GM19395 (cell line): Measurements from ENCODE around the gene THRB.

Experiments used
- ATAC-seq: cut with Tn5 transposase; IDR thresholded peaks from one replicate; pipeline ENCODE4 v1.9.1; 2021; ENCODE audit warnings: mild to moderate bottlenecking, moderate library complexity; ENCODE audit not compliant: unreplicated experiment

Gene THRB

DNA sequence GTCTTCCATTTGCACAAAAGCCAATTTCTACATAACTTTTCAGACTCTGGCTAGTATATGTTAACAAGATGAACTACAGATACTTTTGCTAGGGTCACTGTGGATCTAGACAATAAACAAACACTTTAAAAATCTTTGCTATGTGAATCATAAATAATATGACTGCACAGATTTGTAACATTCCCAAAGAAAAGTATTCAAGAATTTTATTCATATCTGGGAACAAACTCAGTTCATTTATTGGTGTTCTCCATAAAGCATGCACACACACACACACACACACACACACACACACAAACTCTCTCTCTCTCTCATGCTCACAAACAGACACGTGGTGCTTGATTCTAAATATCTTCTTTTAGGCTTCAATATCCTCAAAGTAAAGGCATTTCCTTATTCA is 18.8 kb upstream of the THRB start:
- ATAC-seq: no peak

DNA sequence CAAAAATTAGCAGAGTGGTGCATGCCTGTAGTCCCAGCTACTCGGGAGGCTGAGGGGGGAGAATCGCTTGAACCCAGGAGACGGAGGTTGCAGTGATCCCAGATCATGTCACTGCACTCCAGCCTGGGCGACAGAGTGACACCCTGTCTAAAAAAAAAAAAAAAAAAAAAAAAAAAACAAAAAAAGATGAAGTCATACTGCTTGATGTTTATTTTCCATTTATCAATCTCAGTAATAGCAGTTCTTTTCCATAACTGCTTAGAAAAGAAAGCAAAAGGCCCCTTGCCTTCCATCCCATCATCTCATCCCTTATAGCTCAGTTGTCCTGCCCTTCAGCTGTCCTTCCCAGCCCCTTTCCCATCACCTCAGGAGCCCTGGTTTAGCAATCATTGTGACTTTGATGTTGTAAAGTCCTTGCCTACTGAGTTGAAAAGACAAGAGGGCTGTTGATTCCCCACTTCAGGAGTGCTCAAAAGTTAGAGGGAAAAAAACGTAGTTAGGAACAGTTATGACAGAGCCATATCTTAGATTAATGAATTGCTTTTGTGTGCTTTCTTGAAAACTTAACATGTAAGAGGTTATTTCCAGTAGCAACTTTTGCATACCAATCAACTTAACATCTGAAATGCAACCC is 18.0 kb upstream of the THRB start:
- ATAC-seq: no peak

DNA sequence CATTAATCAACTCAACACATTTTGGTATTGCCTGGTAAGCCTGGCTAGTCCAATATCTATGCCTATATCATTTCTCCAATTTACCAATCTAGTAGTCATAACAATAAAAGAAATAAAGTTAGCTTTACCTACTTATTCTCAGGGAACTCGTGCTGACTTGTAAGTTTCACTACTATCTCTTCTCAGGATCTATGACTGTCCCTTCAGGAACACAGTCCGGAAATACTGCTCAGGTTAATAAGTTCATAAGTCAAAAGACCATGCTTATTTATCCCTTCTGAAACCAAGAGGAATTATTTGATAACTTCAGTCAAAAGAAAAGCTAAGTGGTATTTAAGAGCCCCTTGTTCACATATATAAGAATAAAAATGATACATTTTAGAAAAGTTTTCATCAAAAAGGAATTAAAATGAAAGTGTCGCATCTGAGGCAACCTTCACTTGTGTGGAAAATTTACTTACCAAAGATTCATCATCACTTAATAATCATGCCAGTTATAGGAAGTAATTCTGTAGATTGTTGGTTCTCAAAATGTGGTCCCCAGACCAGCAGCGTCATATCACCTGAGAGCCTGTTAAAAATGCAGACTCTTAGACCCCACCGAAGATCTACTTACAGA is 15.5 kb upstream of the THRB start:
- ATAC-seq: no peak

DNA sequence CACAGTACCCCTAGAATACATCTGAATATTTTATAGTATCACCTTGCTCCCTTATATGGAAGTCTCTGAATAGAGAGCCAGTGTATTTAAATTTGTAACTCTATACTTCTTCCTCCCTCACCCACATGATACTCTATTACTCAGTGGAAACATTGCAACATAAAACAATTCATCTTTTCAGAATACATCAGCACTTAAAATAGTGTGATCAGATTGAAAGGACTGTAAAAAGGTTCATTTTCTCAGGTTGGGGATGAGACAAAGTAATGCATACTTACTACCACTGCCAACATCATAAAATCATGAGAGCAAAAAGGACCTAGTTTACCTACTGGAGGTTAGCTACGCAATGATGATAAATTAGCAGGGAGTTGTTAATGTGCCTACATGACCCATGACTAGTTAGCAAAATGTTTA is 13.8 kb upstream of the THRB start:
- no peak for ATAC-seq

DNA sequence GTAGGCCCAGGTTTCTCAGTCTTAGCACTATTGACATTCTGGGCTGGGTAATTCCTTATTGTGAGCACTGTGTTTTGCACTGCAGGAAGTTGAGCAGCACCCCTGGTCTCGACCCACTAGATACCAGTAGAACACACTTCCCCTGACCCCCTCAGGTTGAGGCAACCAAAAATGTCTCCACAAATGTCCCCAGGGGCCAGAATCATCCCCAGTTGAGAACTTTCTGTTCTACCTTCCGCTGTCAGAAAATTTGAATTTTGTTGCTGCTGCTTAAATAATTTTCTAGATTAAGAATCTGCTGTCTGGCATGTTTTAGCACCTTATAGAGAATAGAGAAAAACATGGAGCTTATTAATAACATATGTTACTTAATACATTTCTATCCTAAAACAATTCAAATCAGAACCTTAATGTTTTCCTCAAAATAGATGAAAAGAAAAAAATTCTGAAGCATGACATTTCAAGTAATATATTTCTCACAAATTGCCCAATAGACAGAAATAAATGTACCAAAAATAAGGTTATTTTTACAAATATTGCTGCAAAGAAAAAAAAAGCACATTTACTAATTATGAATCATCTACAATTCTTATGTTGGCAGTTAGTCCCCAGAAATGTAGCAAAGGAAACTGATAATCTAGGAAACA is 13.2 kb upstream of the THRB start:
- ATAC-seq: no peak

DNA sequence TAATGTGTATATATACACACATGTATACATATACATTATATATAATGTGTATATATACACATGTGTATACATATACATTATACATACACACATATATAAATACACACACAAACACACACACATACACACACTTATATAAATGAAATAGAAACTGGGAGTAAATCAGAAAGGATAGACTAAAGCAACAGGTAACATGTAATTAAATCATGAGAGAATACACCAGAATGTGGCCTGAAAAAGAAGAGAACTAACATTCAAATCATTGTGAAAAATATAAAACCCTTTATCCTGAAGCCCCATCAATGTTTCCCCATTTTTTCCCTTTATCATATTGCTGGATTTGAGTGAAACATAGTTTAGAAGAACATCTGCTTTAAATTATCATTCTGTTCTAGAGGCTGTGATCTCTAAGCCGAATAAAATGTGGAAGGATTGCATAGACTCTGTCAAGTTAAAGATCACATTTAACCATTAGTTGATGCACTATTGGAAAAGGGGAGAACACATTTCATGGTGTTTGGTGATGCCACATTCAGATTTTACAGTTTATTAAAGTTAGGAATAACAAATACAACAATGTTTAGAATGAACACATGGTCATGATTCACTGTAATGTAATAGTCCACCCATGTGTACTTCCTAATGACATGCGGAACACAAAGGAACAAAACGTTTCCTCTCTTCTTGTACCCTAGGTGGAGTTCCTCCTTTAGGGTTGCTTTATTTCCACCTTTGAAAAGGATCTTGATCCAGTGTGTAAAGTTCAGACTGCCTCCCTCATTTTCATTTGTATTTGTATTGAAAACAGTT is 12.5 kb upstream of the THRB start:
- ATAC-seq: no peak

DNA sequence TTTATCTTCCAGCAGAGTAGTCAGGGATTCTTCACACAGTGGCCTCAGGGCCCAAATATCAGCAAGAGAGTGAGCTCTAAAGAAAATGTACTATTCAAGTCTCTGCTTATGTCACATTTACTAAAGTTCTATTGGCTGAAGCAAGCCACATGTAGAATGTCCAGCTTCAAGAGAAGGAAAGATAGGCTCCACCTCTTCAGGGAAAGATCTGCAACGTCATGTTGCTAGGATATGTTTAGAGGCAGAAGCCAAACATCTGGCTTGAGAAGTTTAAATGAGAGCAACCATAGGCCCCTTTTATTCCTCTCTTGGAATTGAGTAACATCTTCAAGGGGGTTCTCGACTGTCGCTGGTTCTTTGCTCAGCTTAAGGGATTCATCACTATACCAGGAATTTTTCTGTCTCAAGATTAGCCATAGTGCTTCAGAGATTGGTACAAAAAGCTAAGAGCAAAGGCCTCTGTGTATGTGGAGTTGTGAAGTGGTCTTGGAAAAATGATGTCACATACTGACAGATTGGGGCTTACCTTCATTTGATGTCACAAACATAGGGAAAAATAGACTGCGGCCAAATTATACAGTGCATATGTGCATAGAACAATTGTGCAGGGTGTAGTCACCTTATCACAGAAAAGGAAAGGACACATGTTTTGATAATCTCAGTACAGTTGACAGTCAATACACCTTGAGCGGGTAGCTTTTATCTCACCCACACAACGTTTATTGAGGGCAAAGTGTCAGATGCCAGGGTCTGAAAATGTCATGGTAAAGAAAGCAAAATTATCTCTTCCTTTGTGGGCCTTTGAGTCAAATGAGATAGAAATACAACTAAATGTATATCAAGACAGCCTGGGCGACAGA is 11.3 kb upstream of the THRB start:
- no peak for ATAC-seq

DNA sequence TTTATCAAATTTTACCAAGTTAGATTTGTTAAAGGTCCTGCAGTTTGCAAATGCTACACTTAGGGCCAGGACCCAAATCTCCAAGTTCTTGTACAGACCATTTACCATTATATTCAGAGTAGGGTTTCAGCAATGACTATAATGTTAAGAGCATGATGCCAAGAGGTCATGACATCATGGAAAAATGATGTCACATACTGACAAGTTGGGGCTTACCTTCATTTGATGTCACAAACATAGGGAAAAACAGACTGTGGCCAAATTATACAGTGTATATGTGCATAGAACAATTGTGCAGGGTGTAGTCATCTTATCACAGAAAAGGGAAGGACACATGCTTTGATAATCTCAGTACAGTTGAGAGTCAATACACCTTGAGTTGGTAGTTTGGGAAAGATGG is 10.1 kb upstream of the THRB start:
- ATAC-seq: no peak

DNA sequence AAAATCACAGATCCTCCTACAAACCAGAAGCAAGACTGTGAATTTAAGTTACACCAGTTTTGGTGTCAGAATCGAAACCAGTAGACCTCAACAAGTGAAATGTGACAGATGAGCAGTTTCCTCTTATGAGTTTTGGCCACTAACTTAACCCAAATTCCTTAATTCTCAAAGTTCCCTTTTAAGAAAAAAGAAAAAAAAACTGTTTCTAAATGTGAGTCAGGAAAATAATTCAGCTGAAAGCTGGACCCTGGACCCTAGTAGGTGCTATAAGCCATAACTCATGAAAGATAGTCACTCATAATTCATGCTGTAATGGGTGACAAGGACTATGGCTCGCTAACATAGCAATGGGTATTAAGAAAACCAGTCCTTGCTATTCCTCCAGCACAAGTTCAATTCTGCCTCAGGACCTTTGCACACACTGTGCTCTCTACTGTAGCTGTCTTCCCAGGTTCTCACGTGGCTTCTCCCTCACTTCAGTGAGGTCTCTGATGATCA is 9.0 kb upstream of the THRB start:
- peak; percentile 94 for ATAC-seq

DNA sequence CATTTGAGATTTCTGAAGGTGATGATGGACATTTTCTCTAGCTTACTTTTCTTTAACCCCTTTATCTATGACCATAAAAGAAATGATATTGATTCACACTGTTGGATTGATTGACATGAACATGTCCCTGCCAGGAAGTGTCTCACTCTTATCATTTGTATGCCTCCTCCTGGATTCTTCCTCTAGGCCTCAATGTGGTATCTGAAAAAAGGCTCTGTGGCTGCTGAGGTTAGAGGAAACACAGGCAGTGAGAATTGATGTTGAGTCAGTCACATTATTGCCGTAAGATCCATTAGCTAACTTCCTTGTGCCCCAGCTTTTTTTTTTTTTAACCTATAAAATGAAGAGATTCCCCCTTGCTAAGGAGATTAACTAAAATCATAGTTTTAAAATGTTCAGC is 8.0 kb upstream of the THRB start:
- ATAC-seq: no peak

DNA sequence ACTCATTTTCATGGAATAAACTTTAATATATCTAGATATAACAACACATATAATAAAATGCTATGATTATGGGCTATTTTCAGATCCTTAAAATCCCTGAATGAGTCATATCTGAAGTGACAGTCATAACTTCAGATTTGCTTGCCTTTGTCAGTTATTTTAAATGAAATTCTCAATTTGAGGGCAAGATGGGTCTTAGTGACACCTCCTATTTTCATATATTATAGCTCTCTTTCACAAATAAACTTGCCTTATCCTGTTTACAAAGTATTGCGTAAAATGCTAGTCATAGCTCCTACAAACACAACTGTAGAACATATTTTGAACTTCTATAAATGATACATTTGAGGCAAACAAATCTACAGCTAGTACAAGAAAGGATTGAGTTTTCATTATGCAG is 6.2 kb upstream of the THRB start:
- ATAC-seq: no peak

DNA sequence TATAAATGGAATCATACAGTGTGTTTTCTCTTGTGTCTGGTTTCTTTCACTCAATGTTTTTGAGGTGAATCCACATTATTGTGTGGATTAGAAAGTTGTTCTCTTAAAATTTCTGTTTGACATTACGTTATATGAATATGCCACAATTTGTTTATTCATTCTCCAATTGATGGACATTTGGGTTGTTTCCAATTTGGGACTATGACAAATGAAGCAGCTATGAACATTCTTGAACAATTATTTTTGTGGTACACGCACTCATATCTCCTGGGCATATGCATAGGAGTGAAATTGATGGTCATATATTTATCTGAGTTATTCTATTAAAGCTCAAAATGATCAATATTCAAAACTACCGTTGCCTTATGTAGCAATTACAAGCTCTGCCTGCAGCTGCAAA is 5.3 kb upstream of the THRB start:
- ATAC-seq: no peak

DNA sequence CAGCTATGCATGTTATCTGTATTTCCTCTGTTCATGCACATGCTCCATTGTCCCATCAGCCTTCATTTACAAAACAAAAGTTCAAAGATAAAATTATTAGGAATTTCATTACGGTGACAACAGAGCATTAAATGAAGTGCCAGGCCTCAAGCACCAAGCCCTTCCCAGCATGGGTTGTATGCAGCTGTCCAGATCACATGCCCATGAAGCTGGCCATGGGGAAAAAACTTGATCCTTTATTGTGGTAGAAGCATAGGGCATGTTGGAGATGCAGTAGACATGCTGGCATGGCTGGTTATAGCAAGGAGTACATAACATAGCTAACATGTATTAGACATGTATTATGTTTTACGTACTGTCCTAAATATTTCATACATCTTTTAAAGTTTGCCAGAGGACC is 4.1 kb upstream of the THRB start:
- ATAC-seq: no peak

DNA sequence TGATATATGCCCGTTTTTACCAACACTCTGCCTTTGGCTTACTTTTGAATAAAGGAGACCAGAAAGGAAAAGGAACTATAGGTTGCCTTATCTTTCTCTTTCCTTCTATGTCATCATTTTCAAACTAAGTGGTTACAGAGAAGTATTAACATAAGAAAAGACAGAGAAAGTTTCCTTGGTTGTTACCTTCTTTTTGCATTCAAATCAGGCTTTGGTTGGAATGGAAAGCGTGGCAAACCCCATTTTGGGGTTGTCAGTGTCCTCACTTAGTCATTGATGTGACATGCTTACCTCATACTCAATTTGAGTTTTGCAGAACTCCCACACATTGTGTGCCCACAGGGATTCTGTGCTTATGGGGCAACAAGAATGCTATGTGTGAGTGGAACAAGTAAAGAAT is 3.7 kb upstream of the THRB start:
- ATAC-seq: no peak

DNA sequence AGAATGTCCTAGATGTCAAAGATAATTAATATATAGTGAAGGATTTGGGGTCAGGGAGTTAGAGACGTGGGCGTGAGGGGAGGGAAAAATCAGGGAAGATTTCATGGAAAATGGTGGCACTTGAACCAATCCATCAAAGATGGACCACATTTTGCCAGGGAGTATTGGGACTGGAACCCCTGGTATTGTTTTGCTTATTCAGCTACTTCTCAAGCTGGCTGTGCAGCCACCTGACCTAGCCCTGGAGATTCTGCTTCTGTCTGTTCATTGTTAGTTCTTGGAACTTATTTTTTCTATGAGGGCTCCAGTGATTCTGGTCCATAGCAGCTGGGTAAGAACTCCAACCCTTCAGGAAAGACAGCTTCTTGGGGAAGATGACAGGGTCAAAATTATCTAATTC is 3.3 kb upstream of the THRB start:
- no peak for ATAC-seq

DNA sequence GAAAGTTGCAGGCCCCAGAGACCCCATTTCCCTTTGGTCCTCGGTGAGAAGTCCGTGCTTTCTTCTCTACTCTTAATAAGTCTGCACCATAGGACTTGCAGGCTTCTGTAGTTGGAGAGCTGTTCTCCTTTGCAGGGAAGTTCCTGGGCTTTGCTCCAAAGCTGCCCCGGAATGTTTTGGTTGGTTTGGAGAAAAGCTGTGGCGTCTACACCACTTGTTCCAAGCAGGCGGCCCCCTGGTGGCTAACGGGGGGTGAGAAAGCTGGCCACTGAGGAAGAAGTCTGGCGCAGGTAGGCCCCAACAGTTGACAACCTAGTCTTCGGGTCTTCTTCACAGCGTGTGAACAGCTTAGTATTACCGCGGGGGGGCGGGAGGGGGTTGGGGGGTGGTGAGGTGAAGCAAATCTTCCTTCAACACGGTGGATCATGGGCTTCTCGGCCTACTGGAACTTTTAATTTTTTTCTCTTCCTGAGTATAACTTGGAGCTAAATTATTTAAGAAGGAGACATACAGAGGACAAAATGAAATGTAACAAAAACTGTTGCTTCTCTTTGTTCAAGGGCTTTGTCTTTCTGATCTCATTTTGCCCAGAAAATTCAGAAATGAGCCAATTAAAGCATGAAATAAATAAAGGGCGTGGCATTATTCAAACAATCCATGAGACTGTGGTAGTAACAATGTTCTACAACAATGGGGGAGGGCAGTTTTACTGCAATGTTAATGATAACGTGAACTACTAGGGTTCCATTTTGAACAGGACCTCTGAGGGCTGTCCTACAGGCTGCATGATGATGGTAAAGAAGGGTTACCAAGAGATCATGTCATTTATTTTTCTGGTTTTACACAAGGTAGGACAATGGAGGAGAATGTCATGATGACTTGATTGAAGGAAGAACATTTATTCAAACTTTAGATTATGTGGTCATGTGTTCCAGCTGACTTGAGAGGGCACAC is 2.2 kb upstream of the THRB start:
- ATAC-seq: no peak

DNA sequence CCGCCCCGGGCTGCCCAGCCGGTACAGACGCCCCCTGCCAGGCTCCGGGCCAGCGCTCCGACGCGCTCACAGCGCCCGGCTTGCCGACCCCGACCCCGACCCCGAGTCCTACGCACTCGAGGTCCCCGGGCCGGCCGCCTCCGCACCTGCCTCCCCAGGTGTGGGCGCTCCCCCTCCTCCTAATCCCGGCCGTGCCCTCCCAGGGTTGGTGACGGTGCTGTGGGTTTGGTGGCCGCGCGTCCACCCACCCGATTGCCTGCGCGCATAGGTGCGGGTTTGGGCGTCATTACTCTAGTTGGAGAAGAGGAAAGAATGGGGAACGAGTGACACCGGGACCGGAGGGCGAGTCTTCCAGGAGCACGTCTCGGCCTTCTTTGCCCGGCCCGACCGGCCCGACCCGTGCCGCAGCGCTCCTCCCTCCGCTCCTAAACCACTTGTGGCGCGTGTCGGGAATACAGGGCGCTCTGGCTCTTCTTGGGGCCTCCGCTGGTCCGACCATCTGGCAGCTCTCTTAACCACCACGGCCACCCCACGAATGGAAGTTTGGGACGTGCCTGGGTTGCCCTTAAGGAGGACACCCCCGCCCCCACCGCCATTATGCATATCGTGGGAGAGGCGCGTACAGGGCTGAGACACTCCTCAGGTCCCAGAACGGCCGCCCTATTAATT is 810 bp upstream of the THRB start:
- peak; percentile 8 for ATAC-seq

DNA sequence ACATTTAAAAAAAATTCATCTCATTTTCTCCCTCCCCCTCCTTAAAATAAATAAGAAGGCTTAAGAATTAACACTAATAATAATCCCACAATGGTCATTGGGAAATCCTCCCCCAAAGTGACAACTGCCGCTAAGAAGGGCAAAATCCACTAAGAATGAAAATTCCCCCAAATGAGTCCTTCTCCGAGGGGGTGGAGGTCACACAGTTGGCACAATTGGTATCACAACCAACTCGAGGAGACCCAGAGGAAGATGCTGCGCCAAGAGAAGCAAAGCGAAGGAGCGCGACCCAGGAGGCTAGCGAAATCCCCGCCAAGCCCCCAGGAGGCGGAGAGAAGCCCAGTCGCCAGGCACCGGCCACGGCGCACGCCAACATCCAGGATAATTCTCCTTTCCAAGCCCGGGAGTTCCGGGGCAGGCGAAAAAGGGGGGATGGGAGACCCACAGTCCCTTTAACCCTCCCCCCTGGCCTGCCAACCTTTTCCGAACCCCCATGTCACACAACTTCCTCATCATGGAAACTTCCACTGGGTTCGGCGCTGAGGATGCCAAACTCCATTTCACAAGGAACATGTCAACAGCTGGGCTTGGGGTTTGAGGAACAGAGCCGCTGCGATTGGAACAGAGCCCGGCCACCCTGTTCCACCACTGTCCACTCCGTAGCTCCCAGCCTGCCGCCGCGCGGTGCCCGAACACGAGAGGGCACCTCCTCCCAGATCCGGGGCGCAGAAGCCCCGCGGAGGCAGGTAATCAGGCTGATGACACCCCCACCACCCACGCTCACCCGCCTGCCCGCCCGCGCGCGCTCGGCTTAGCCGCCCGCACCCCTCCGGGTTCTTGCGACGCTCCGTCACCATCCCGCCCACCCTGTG is 668 bp downstream of the THRB start:
- ATAC-seq: no peak
